Bronchial epithelial cell (primary cell): ENCODE results near the gene IL17C. TPM values are rescaled to one million over a fixed set of nuclear protein-coding genes. Genes with fewer than 3 reads are reported as not detected.

Source experiments
- DNase-seq: peaks from one replicate; pipeline ENCODE4 v3.0.0-alpha.2; 2010; ENCODE audit warnings: low read depth
- FAIRE-seq: peaks from 2 replicates; lab custom pipeline; 2011; peaks lifted over from hg19 to GRCh38; lab: Jason Lieb, UNC
- H3K27me3 ChIP-seq: 2 replicates; pipeline ENCODE4 v1.5.1; 2011; ENCODE audit warnings: low read length; ENCODE audit not compliant: control insufficient read depth, insufficient read depth
- H3K36me3 ChIP-seq: 2 replicates; pipeline ENCODE4 v1.5.1; 2011; ENCODE audit warnings: low read length; ENCODE audit not compliant: control insufficient read depth, insufficient read depth
- H3K4me3 ChIP-seq: 2 replicates; pipeline ENCODE4 v1.5.1; 2011; ENCODE audit warnings: mild to moderate bottlenecking, low read depth, low read length, control low read depth
- total RNA-seq: library from RNA; depleted of rRNA; stranded (reverse); fragments of >200 nt; gene quantifications from 2 replicates; pipeline ENCODE4 v1.2.1, GENCODE V29; 2014
- TF ChIP-seq, protein P1 (sequence below): IDR thresholded peaks from 2 replicates; pipeline ENCODE4 v1.5.1; 2011; ENCODE audit warnings: mild to moderate bottlenecking, moderate library complexity, low read length, control low read depth, inconsistent platforms; ENCODE audit not compliant: insufficient read depth, severe bottlenecking

The IL17C gene
- total RNA-seq, 1 donor from 2014 or later, result under 0.01 TPM

DNA sequence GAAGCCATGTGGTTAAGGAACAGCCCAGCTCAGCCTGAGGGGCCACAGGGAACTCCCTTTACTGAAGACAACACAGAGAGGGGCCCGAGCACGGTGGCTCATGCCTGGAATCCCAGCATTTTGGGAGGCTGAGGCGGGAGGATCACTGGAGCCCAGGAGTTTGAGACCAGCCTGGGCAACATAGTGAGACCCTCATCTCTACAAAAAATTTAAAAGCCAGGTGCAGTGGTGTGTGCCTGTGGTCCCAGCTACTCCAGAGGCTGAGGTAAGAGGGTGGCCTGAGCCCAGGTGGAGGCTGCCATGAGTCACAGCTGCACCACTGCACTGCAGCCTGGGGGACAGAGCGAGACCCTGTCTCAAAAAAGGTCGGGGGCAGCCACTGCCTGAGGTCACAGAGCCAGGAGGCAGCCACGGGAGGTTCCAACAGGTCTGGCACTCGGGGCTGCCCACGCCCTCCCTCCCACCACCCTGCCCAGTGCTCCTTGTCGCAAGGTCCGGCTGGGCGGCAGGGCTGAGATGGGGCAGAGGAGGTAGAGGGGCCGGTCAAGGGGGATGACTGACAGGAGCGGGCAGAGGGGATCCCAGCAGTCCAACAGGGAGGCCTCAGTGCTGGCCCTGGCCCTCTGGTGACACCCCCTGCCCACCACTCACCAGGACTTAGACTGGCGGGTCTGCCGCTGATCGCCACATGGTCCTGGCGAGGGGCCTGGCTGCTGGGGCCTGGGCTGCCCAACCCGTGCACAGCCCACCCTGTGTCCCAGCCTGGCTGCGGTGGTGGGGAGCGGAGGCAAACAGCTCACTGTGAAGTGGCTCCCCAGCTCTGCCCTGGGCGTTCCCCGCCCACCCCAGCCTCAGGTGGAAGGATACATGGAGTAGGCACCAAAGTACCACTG is 9.1 kb downstream of the IL17C start:
- Histone ChIP-seq H3K36me3 (no peaks in the 10 kb centered on the region), H3K4me3 (no peak overlapping the region), H3K27me3 (no peaks in the 10 kb centered on the region)
- TF ChIP-seq, protein P1, sequence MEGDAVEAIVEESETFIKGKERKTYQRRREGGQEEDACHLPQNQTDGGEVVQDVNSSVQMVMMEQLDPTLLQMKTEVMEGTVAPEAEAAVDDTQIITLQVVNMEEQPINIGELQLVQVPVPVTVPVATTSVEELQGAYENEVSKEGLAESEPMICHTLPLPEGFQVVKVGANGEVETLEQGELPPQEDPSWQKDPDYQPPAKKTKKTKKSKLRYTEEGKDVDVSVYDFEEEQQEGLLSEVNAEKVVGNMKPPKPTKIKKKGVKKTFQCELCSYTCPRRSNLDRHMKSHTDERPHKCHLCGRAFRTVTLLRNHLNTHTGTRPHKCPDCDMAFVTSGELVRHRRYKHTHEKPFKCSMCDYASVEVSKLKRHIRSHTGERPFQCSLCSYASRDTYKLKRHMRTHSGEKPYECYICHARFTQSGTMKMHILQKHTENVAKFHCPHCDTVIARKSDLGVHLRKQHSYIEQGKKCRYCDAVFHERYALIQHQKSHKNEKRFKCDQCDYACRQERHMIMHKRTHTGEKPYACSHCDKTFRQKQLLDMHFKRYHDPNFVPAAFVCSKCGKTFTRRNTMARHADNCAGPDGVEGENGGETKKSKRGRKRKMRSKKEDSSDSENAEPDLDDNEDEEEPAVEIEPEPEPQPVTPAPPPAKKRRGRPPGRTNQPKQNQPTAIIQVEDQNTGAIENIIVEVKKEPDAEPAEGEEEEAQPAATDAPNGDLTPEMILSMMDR, result no peak
- no peak for FAIRE-seq
- DNase-seq, result no peak

DNA sequence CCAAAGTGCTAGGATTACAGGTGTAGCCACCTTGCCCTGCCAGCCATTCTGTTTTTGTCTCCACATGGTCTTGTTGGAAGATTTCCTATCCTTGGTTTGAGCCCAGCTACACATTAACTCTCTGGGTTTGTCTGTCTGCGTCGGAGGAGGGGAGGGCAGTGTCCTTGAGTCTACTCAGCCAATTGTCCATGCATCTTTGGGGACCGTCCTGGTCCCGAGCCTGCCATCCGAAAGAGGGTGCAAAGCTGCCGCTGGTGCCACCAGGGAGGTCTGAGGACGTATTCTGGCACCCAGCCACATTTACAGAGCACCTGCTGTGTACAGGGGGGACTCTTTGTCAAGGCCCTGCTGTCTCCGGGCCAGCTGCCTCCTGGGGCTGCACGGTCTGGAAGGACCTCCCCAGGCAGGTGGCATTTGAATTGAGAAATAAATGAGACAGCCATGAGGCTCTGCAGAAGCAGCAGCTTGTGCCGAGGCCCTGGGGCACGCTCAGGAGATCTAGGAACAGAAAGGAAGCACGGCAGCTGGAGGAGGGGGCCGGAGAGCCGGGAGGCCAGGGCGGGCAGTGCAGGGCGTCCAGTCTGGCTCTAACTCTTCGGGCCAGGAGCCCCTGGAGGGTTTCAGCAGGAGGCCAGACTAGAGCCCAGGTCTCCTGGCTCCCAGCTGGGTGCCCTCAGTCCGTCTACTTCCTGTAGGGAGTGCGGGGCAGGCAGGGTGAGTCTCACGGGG is 11.0 kb downstream of the IL17C start:
- DNase-seq, result no peak
- Histone ChIP-seq H3K27me3 (no peaks in the 10 kb centered on the region), H3K4me3 (no peak overlapping the region), H3K36me3 (peaks cover 2% of the 10 kb centered on the region)
- TF ChIP-seq, protein P1, result no peak
- no peak for FAIRE-seq

DNA sequence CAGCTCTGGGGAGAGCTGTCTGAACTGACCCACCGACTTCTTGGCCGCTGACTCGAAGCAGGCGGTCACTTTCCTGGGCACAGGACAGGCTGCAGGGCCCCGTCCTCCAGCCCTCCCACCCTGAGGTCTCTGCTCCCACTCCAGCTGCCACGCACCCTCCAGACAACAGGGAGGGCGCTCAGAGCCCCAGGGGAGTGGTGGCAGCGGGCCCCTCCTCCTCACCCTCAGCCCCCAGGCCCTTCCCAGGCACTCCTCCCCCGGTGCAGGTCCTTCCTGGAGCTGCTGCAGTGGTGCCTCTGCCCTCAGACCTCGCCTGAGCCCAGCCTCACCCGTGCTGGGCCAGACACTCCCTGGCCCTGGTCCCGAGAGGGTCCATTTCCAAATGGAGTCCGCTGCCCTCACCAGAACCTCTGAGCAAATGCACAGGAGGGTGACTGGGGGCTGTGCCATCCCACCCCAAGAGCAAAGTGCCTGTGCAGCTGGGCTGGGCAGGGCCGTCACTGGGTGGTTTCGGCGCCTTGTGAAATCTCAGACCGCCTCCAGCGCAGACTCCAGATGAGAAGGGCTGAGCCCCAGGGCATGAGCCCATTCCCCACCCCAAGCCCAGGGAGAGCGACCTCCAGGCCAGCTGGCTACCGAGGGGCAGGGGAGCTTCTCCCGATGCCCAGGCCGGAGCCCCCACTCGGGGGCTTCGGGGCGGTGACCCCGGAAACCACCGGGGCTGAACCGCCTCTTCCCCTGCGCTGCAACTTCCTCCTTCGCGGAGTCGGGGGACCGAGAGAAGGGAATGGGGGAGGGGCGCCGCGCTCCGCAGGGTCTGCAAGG is 11.8 kb downstream of the IL17C start:
- no peak for FAIRE-seq
- peak overlapping the region; percentile 57 for H3K4me3 ChIP-seq
- DNase-seq, result no peak
- H3K36me3 ChIP-seq, result peaks cover 3% of the 10 kb centered on the region
- TF ChIP-seq, protein P1, result no peak
- no peaks in the 10 kb centered on the region for H3K27me3 ChIP-seq

DNA sequence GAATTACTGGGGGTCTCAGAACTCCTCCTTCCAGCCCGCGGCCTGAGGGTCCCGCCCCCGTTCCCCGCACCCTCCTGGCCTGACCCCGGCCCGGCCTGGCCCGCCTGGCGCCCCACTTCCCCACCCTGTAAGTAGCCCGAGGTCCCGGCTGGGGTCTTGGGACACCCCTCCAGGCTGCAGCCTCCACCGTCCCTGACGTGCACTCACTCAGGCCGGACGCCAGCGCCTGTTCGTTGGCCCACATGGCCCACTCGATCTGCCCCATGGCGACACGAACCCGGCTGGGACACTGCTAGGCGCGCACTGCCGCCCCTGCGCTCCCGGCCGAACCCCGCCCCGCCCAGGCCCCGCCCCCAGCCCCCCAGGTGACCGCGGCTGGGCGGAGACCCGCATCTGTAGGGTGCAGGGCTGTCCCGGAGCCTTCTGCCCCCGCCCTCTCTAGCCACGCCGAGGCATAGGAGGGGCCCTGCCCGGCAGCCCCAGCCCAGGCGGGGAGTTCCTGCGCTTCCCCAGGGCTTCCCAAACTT is 12.4 kb downstream of the IL17C start, which contains the start of gene CYBA:
CYBA (minus strand) TSS at position 305 of the 527 bp plus-strand sequence; CDS start at position 265, 40 bp downstream.
- TF ChIP-seq, protein P1, result no peak
- H3K4me3 ChIP-seq, result peak within 1 kb of the TSS; percentile 57
- FAIRE-seq (no peak), DNase-seq (peak; percentile 18)
- H3K27me3 ChIP-seq, result no peaks in the 10 kb centered on the region
- peaks cover 5% of the 10 kb centered on the region for H3K36me3 ChIP-seq

DNA sequence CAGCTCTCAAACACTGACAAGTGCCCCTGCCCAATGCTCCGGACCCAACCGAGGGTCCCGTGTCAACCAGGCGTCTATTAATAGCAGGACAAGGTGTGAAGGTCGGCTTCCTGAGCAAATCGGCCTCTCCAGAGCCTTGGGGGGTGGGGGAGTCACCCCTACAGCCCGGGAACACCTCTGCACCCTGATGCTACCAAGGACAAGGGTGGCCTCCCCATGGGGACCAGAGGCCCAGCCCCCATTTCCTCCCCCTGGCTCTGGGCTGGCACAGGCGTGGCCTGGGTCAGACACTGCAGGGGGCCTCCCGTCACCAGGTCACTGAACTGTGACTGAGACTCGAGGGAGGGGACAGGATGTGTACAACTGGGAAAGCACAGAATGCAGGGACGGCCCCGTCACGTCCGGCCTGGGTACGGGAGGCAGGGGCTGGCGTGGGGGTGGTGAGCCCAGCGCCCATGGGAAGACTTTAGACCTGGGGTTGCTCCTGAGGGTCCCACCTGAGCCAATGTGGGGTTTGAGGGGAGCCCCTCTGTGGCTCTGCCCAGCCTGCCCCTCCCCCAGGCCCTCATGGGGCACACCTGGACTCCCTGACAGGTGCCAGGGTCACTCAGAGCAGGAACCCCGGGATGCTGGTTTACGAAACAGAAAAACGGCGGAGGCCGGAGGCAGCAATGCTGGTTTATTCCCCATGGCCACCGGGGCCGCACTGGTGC is 13.1 kb downstream of the IL17C start:
- H3K27me3 ChIP-seq, result no peaks in the 10 kb centered on the region
- peaks cover 7% of the 10 kb centered on the region for H3K36me3 ChIP-seq
- TF ChIP-seq, protein P1, result no peak
- no peak for FAIRE-seq
- no peak for DNase-seq
- peak overlapping the region; percentile 57 for H3K4me3 ChIP-seq
